Astrocyte of the hippocampus (primary cell): ENCODE measurements around the gene PEX6.
"Not testable (repeated sequence)": the region's sequence is repeated elsewhere in the genome, so short reads cannot be mapped to it uniquely, and the experiment has no call there.

Source experiments
- DNase-seq: peaks from one replicate; pipeline ENCODE4 v3.0.0; 2011; ENCODE audit warnings: low read depth, low spot score

The PEX6 gene

GRCh38 chr6:43001843-43002242 lies 22.9 kb upstream of the PEX6 start:
- DNase-seq: no peak

- not testable (repeated sequence) for DNase-seq
Measured at GRCh38 chr6:42998205-42998604, 19.2 kb upstream of the PEX6 start.

- no peak for DNase-seq
Measured at GRCh38 chr6:42996513-42996912, 17.5 kb upstream of the PEX6 start.

GRCh38 chr6:42993445-42993844 lies 14.5 kb upstream of the PEX6 start:
- DNase-seq: no peak

GRCh38 chr6:42989923-42990322 lies 10.9 kb upstream of the PEX6 start:
- DNase-seq: no peak

GRCh38 chr6:42988486-42989020 lies 9.6 kb upstream of the PEX6 start:
- peak; percentile 49 for DNase-seq

GRCh38 chr6:42987533-42988451 lies 8.8 kb upstream of the PEX6 start:
- DNase-seq: no peak

- DNase-seq: peak; percentile 31
Measured at GRCh38 chr6:42984924-42985475, 6.0 kb upstream of the PEX6 start.

GRCh38 chr6:42984001-42984923 lies 5.3 kb upstream of the PEX6 start, which contains the start of gene PPP2R5D:
PPP2R5D (plus strand) TSS chr6:42984570; CDS start chr6:42984678, 108 bp downstream.
- DNase-seq: peak; percentile 99

- DNase-seq: no peak
Measured at GRCh38 chr6:42981836-42982235, 2.9 kb upstream of the PEX6 start.

GRCh38 chr6:42979523-42980177 lies 669 bp upstream of the PEX6 start:
- DNase-seq: no peak

GRCh38 chr6:42978487-42978838 lies 518 bp downstream of the PEX6 start:
- DNase-seq: no peak

- DNase-seq: no peak
Measured at GRCh38 chr6:42974919-42975505, 4.0 kb downstream of the PEX6 start.

GRCh38 chr6:42973926-42974325 lies 5.1 kb downstream of the PEX6 start:
- DNase-seq: no peak

GRCh38 chr6:42971746-42972327 lies 7.1 kb downstream of the PEX6 start:
- DNase-seq: no peak

GRCh38 chr6:42970871-42971612 lies 7.9 kb downstream of the PEX6 start:
- peak; percentile 42 for DNase-seq

GRCh38 chr6:42969934-42970333 lies 9.0 kb downstream of the PEX6 start:
- no peak for DNase-seq

GRCh38 chr6:42969431-42969830 lies 9.6 kb downstream of the PEX6 start:
- DNase-seq: no peak

- DNase-seq: no peak
Measured at GRCh38 chr6:42968783-42969182, 10.2 kb downstream of the PEX6 start.
